GM18498 (cell line): Measurements from ENCODE around the gene RPP14.
"Not testable (repeated sequence)": the region's sequence is repeated elsewhere in the genome, so short reads cannot be mapped to it uniquely, and the experiment has no call there.

Source experiments
- ATAC-seq: cut with Tn5 transposase; IDR thresholded peaks from one replicate; pipeline ENCODE4 v1.9.1; 2021; ENCODE audit warnings: mild to moderate bottlenecking, moderate library complexity; ENCODE audit not compliant: unreplicated experiment

The RPP14 gene

GRCh38 chr3:58331593-58332152, 25.6 kb downstream of the RPP14 start:
- no peak for ATAC-seq

- ATAC-seq, result peak; percentile 92
These were observed 26.6 kb downstream of the RPP14 start, which contains the start of gene PXK for GRCh38 chr3:58332575-58333188. Gene PXK (plus strand): TSS chr3:58332892. CDS start chr3:58332989, 97 bp downstream.

GRCh38 chr3:58333206-58334012, 27.4 kb downstream of the RPP14 start:
- ATAC-seq, result peak; percentile 41

GRCh38 chr3:58334013-58334321, 27.9 kb downstream of the RPP14 start:
- ATAC-seq, result no peak

GRCh38 chr3:58334506-58334884, 28.4 kb downstream of the RPP14 start:
- no peak for ATAC-seq

GRCh38 chr3:58335652-58335947, 29.6 kb downstream of the RPP14 start:
- ATAC-seq, result no peak

GRCh38 chr3:58336135-58336882, 30.3 kb downstream of the RPP14 start:
- no peak for ATAC-seq

GRCh38 chr3:58337190-58337589, 31.1 kb downstream of the RPP14 start:
- ATAC-seq, result no peak

GRCh38 chr3:58339146-58339545, 33.1 kb downstream of the RPP14 start:
- ATAC-seq, result not testable (repeated sequence)

GRCh38 chr3:58340594-58341244, 34.7 kb downstream of the RPP14 start:
- ATAC-seq, result no peak

- no peak for ATAC-seq
These were observed 35.3 kb downstream of the RPP14 start for GRCh38 chr3:58341376-58341775.

- ATAC-seq, result no peak
These were observed 36.6 kb downstream of the RPP14 start for GRCh38 chr3:58342676-58343075.

GRCh38 chr3:58345457-58345856, 39.4 kb downstream of the RPP14 start:
- ATAC-seq, result no peak

- ATAC-seq, result no peak
These were observed 40.3 kb downstream of the RPP14 start for GRCh38 chr3:58346368-58346767.

- ATAC-seq, result no peak
These were observed 41.9 kb downstream of the RPP14 start for GRCh38 chr3:58347984-58348383.

GRCh38 chr3:58349792-58350626, 44.0 kb downstream of the RPP14 start:
- ATAC-seq, result peak; percentile 83

GRCh38 chr3:58350627-58351013, 44.6 kb downstream of the RPP14 start:
- ATAC-seq, result no peak

GRCh38 chr3:58351920-58352319, 45.9 kb downstream of the RPP14 start:
- no peak for ATAC-seq

- no peak for ATAC-seq
These were observed 46.6 kb downstream of the RPP14 start for GRCh38 chr3:58352626-58353025.
